Kidney (tissue), 14 donors: ENCODE results near the gene PLD5. TPM values are rescaled to one million over a fixed set of nuclear protein-coding genes. Genes with fewer than 3 reads are reported as not detected.

Experiments
- DNase-seq, 5 donors: peaks; one replicate each; pipeline ENCODE4 v3.0.0-alpha.2; 2013 to 2020
- FAIRE-seq: peaks from 2 replicates; lab custom pipeline; 2012; peaks lifted over from hg19 to GRCh38; lab: Jason Lieb, UNC
- H3K27ac ChIP-seq, 2 donors: one replicate each; pipeline ENCODE4 v1.7.0; 2013; ENCODE audit warnings: low read depth in 2 of 2, low read length in 2 of 2, inconsistent platforms in 1 of 2
- H3K27me3 ChIP-seq: one replicate; pipeline ENCODE4 v1.7.1; 2013; ENCODE audit warnings: low read length, inconsistent platforms; ENCODE audit not compliant: control insufficient read depth, insufficient read depth
- H3K36me3 ChIP-seq, 3 donors: one replicate each; pipeline versions ENCODE4 v1.7.0 to v1.7.1; 2013; ENCODE audit warnings: low read length in 3 of 3, control low read depth in 1 of 3, inconsistent platforms in 1 of 3; ENCODE audit not compliant: insufficient read depth in 3 of 3, control insufficient read depth in 2 of 3
- H3K4me1 ChIP-seq, 3 donors: one replicate each; pipeline versions ENCODE4 v1.7.0 to v1.7.1; 2013; ENCODE audit warnings: low read length in 3 of 3, inconsistent platforms in 1 of 3, low read depth in 1 of 3; ENCODE audit not compliant: control insufficient read depth in 2 of 3, insufficient read depth in 2 of 3
- H3K4me3 ChIP-seq, 3 donors: one replicate each; pipeline versions ENCODE4 v1.7.0 to v1.8.1; 2013; ENCODE audit warnings: low read length in 3 of 3, control low read depth in 1 of 3, inconsistent platforms in 1 of 3
- H3K9ac ChIP-seq, 3 donors: one replicate each; pipeline versions ENCODE4 v1.7.0 to v1.7.1; 2013; ENCODE audit warnings: low read length in 3 of 3, control low read depth in 1 of 3, inconsistent platforms in 1 of 3
- H3K9me3 ChIP-seq, 3 donors: one replicate each; pipeline versions ENCODE4 v1.7.0 to v1.7.1; 2013; ENCODE audit warnings: low read length in 3 of 3, control low read depth in 1 of 3, inconsistent platforms in 1 of 3; ENCODE audit not compliant: control insufficient read depth in 2 of 3, insufficient read depth in 1 of 3
- CTCF ChIP-seq: IDR thresholded peaks from 3 replicates; pipeline ENCODE4 v1.5.1; 2012; ENCODE audit warnings: mild to moderate bottlenecking, moderate library complexity, borderline replicate concordance; ENCODE audit not compliant: insufficient read depth; ENCODE audit errors: extremely low read depth
- intact Hi-C: fragments of 100-400 bp; cut with DNase I; formaldehyde crosslinking; loops from one replicate; pipeline ENCODE4 v1.11.1; 2022
- polyA plus RNA-seq: library from polyadenylated mRNA; stranded (reverse); fragments of 350-450 nt; fragmentation: Illumina TruSeq; extraction: RNeasy Lipid Tissue Mini Kit (QIAGEN cat#74804); gene quantifications from one replicate; pipeline ENCODE4 v1.2.3, GENCODE V29; 2014; ENCODE audit warnings: low read depth, low replicate concordance; ENCODE audit not compliant: insufficient read depth
- total RNA-seq: library from RNA; stranded (reverse); fragmentation: NEBNext Ultra II Directional; extraction: Animal tissue kit (Norgen Biotek cat#: 25700); gene quantifications from one replicate; pipeline ENCODE4 v1.2.1, GENCODE V29; 2021
- donor health status: control.
- donor health status: control.
- donor health status: control.
- donor health status: control.
- donor health status: control.
- donor health status: DM: yes; HTN: yes; CAD: no.
- donor health status: Normal renal cell carcinoma (clear cell type).

The PLD5 gene
- total and polyA plus RNA-seq, 2 donors from 2014 or later = 0.24 to 0.47 TPM

- no peaks in the 10 kb centered on the region for H3K36me3 ChIP-seq
- DNase-seq (no peak), FAIRE-seq (no peak)
- no peak overlapping the region for H3K27ac ChIP-seq
- H3K4me1 ChIP-seq = no peaks in the 10 kb centered on the region
- no peak overlapping the region for H3K9ac ChIP-seq
- no peaks in the 10 kb centered on the region for H3K27me3 ChIP-seq
- no peak overlapping the region for H3K4me3 ChIP-seq
- no peak for TF ChIP-seq CTCF
- intact Hi-C loops = no loop called here
- peaks cover 0 to 6% (median 0%) of the 10 kb centered on the region in 3 donors for H3K9me3 ChIP-seq
These were observed 92.7 kb downstream of the PLD5 start for GRCh38 chr1:242431786-242432185.

DNA sequence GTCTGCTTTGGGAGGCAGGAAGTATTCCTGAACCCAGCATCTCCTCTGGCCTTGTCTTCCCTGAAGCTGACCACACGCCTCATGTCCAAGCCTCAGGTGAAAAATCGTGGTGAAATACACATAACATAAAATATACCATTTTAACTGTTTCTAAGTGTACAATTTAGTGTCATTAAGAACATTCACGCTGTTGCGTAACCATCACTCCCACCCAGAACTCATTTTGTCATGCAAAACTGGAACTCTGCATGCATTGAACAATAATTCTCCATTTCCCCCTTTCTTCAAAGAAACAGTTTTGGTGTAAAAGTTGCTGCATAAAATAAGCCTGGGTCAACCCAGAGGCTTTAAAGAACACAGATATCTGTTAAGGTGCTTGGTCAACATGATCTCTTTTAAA is 93.5 kb downstream of the PLD5 start:
- FAIRE-seq (no peak), DNase-seq (no peak)
- Histone ChIP-seq H3K9me3 (peaks cover 0 to 6% (median 0%) of the 10 kb centered on the region in 3 donors), H3K9ac (no peak overlapping the region), H3K4me3 (no peak overlapping the region), H3K4me1 (no peaks in the 10 kb centered on the region), H3K27ac (no peak overlapping the region), H3K36me3 (no peaks in the 10 kb centered on the region), H3K27me3 (no peaks in the 10 kb centered on the region)
- no peak for TF ChIP-seq CTCF
- intact Hi-C loops = no loop called here

GRCh38 chr1:242428399-242429190 is 95.9 kb downstream of the PLD5 start:
- TF ChIP-seq CTCF = no peak
- Histone ChIP-seq H3K27ac (no peak overlapping the region), H3K4me3 (no peak overlapping the region), H3K9me3 (peaks cover 0 to 6% (median 0%) of the 10 kb centered on the region in 3 donors), H3K9ac (no peak overlapping the region), H3K4me1 (no peaks in the 10 kb centered on the region), H3K27me3 (no peaks in the 10 kb centered on the region), H3K36me3 (no peaks in the 10 kb centered on the region)
- intact Hi-C loops = no loop called here
- DNase-seq (peak in 1 of 5 donors; percentile 13), FAIRE-seq (no peak)
